Ureter (tissue), 1 donor: ENCODE results near the gene KPNA1. TPM values are rescaled to one million over a fixed set of nuclear protein-coding genes. Genes with fewer than 3 reads are reported as not detected.
"Not testable (repeated sequence)": the region's sequence is repeated elsewhere in the genome, so short reads cannot be mapped to it uniquely, and the experiment has no call there.

Experiments
- DNase-seq: peaks from one replicate; pipeline ENCODE4 v3.0.0-alpha.2; 2020; ENCODE audit warnings: low spot score
- total RNA-seq: library from RNA; stranded (reverse); gene quantifications from one replicate; pipeline ENCODE4 v1.2.4, GENCODE V29; 2023
- donor health status: DM: yes; HTN: yes; CAD: no.

Gene KPNA1
- total RNA-seq, 1 donor from 2014 or later: 75.7 TPM

- no peak for DNase-seq
These were observed 6.1 kb upstream of the KPNA1 start for GRCh38 chr3:122520861-122521260.

GRCh38 chr3:122519693-122520092, 5.0 kb upstream of the KPNA1 start:
- no peak for DNase-seq

- no peak for DNase-seq
These were observed 2.2 kb upstream of the KPNA1 start for GRCh38 chr3:122516846-122517360.

GRCh38 chr3:122515870-122516269, 1.1 kb upstream of the KPNA1 start:
- DNase-seq: no peak

- no peak for DNase-seq
These were observed 305 bp upstream of the KPNA1 start for GRCh38 chr3:122515020-122515468.

- no peak for DNase-seq
These were observed 1.2 kb downstream of the KPNA1 start for GRCh38 chr3:122513386-122514122.

- DNase-seq: no peak
These were observed 2.5 kb downstream of the KPNA1 start for GRCh38 chr3:122512284-122512683.

- no peak for DNase-seq
These were observed 3.7 kb downstream of the KPNA1 start for GRCh38 chr3:122510878-122511535.

- DNase-seq: not testable (repeated sequence)
These were observed 5.8 kb downstream of the KPNA1 start for GRCh38 chr3:122508944-122509343.

- DNase-seq: no peak
These were observed 6.4 kb downstream of the KPNA1 start for GRCh38 chr3:122508135-122508914.

GRCh38 chr3:122506450-122506849, 8.3 kb downstream of the KPNA1 start:
- DNase-seq: no peak

GRCh38 chr3:122505676-122506075, 9.1 kb downstream of the KPNA1 start:
- DNase-seq: no peak

- DNase-seq: no peak
These were observed 11.8 kb downstream of the KPNA1 start for GRCh38 chr3:122502941-122503340.

- no peak for DNase-seq
These were observed 12.6 kb downstream of the KPNA1 start for GRCh38 chr3:122502139-122502538.

GRCh38 chr3:122500964-122501363, 13.8 kb downstream of the KPNA1 start:
- not testable (repeated sequence) for DNase-seq

GRCh38 chr3:122498152-122498551, 16.6 kb downstream of the KPNA1 start:
- no peak for DNase-seq

- no peak for DNase-seq
These were observed 17.3 kb downstream of the KPNA1 start for GRCh38 chr3:122497425-122497824.

GRCh38 chr3:122496508-122496907, 18.2 kb downstream of the KPNA1 start:
- DNase-seq: no peak

GRCh38 chr3:122493296-122493695, 21.4 kb downstream of the KPNA1 start:
- no peak for DNase-seq

GRCh38 chr3:122488262-122488973, 26.3 kb downstream of the KPNA1 start:
- no peak for DNase-seq

GRCh38 chr3:122484985-122485384, 29.8 kb downstream of the KPNA1 start:
- DNase-seq: no peak

GRCh38 chr3:122481390-122481789, 33.3 kb downstream of the KPNA1 start:
- no peak for DNase-seq
